ENCODE data around the gene IGF2BP3.

Gene IGF2BP3

DNA sequence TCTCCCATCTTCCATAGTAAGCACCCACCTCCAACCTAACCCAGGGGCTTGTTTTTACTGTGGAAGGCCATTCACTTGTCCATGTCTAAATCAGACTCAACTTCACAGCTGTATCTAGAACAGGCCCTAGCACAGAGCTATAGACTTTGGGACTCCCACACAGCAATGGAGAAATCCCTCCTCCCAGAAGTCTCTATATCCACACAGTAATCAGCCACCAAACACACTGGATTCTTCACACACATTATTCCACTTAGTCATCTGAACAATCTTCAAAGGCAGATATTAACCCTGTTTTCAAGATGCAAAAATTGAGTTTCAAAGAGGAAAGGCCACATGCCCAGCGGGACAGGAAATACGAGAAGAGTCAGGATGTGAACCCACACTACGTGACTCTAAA lies 89.3 kb downstream of the IGF2BP3 start:
- in situ Hi-C loops (cut with HindIII; ENCODE audit: low sequenced_read_pairs): no loop called here

DNA sequence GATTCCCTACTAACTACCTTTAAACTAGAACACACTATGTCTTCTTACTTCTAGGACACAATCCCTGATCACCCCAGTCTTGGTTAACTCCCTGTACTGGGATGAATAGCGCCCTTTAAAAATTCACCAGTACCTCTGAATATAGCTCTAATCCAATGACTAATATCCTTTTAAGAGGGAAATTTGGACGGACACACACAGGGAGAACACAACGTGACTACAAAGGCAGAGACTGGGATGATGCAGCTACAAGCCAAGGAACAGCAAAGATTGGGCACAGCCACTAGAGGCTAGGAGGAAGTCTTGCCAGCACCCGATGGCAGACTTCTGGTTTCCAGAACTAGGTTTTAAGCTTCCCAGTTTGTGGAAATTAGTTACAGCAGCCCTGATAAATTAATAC lies 89.7 kb downstream of the IGF2BP3 start:
- in situ Hi-C loops (cut with HindIII; ENCODE audit: low sequenced_read_pairs): no loop called here

DNA sequence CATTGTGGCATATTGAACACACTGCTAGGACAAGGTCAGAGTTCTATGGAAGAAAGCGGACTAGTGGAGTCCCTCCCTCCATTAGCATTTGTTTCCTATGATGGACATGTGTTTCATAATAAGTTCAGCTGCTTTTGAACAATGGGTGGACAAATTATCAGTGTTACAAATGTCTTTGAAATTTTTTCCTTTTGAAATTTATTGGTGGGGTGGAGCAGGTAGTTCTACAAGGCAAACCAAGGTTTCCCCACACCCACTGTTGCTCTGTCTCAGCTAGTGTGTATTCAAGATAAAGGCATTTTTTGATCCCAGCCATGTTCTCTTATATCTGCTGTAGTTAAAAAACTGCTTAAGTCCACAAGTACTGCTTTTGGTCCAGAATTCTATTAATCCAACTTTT lies 91.3 kb downstream of the IGF2BP3 start:
- in situ Hi-C loops (cut with HindIII; ENCODE audit: low sequenced_read_pairs): no loop called here

DNA sequence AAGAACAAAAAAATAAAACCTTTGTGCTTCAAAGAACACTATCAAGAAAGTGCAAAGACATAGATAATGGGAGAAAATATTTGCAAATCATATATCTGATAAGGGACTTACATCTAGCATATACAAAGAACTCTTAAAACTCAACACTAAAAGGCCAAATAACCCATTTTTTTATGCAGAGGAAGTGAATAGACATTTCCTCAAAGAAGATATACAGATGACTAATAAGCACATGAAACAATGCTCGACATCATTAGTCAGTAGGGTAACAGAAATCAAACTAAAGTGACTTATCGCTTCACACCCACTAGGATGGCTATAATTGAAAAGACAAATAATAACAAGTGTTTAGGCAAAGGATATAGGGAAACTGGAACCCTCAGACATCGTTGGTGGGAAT lies 93.2 kb downstream of the IGF2BP3 start:
- in situ Hi-C loops (cut with HindIII; ENCODE audit: low sequenced_read_pairs): no loop called here

DNA sequence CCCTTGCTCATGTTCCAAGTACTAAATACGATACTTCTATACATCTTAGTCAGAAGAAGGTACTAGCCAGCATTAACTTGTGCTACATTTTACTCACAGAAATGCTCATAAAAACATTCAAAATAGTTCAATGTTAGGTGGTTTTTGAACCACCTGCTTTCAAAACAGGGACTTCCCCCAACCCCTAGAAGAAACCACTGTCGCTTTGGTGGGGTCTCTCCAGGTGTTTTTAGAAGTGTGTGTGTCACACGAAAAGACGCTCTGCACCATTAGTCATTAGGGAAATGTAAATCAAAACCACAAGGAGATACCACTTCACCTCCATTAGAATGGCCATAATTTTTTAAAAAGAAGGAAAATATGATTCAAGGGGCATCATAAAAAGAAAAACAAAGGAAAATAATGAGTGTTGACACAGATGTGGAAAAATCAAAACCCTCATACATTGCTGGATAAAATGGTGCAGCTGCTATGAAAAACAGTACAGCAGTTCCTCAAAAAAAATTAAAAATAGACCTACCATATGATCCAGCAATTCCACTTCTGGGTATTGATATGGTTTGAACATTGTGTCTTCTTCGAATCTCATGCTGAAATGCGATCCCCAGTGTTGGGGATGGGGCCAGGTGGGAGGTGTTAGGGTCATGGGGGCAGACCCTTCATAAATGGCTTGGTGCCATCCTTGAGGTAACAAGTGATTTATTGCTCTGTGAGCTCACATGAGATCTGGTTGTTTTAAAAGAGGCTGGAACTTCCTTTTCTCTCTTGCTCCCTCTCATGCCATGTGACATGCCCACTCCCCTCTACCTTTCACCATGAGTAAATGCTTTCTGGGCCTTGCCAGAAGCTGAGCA lies 96.9 kb downstream of the IGF2BP3 start:
- in situ Hi-C loops (cut with HindIII; ENCODE audit: low sequenced_read_pairs): no loop called here

DNA sequence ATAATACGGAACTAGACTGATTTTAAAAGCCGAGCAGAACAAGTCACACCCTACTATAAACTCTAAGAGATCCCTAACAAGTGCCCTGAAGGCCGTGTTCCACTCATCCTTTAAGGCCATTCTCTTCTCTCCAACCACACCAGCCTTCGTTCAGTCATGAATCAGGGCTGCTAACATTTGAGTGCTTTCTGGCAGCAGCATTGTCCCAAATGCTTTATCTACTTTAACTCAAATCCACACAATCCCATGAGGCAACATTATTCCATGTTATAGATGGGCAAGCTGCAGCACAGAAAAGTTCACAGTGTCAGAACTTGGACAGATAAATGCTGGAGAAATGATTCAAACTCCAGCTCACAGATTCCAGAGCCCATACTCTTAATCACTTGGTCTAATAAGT lies 97.7 kb downstream of the IGF2BP3 start:
- in situ Hi-C loops (cut with HindIII; ENCODE audit: low sequenced_read_pairs): no loop called here

DNA sequence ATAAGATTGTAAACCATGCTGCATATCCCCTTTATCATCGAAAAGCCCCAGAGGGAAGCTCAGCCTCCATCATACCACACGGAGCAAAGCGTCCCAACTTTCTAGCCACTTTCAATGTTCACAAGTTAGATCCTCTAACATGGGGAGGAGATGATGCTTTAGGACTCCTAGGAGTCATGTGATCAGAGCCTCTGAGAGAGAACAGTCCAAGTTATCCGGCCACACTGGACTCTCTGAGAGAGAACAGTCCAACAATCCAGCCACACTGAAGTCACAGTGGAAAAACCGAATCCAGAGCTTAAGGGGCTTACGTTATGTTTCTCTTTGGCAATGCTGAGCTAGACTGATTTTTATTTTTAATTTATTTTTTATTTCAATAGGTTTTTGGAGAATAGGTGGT lies 98.6 kb downstream of the IGF2BP3 start:
- in situ Hi-C loops (cut with HindIII; ENCODE audit: low sequenced_read_pairs): no loop called here

DNA sequence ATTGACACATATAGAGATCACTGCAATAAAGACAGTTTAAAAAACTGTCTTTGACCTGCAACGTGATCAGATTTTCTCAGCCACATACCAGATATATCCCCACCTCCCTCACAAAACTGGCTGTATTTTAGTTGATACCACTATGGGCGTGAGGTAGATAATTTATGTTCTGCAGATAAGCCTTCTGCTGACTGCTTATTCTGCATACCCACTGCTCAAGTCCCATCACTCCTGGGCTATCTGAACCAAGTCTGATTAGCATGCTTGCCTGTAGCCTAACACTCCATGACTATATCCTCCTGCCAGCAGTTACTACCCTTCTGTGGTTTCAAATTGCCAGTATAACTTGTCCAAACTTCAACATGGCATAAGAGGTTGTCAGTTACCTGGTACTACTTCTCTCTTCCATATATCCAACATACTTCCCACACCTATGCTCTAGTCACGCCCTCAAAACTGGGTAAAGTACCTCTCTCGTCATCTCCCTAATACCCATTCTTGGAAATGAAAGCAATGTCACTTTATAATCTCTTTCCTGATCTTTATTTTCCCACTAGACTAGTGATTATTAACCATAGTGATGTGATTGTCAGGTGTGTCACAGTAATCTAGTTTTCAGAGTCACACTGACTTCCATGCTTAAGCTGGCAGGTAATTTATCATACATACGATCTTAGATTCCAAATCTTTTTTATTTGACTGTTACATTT lies 100.4 kb downstream of the IGF2BP3 start:
- in situ Hi-C loops (cut with HindIII; ENCODE audit: low sequenced_read_pairs): no loop called here

DNA sequence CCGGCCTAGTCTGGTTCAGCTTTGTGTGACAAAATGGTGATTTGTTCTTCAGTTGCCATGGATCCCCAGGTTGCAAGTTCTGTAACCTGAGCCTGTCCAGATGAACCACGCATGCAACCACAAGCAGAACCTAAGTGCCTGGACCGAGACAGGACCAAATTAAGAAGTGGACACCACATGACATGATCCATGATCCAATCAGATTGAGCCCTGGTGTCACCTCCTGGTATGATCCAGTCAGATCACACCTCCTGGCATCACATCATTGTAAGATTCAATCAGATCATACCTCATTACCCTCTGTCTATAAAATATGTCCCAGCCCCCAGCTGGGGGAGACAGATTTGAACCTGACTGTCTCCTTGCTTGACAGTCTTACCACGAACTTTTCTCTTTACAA lies 101.2 kb downstream of the IGF2BP3 start:
- in situ Hi-C loops (cut with HindIII; ENCODE audit: low sequenced_read_pairs): no loop called here

DNA sequence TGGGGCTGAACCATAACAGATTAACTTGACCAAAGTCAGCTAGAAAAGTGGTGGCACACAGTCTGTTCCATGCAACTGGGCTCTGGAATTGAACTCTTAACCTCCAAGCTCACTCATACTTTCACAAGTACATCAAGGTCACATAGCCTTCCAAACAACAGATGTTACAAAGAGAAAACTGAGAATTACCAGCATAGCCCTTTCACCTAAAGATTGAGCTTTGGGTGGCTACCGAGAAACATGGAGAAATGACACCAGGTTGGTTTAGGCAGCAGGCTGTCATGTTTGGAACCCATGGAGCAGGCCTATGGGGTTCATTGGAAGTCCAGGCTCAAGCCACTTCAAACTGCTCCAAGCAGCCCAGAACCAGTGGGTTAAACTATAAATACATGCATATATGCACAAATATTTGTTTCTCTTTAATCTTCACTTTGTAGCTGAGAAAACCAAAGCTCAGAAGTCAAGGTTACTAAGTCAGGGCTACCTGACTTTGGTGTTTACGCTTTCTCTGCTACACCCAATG lies 112.1 kb downstream of the IGF2BP3 start:
- in situ Hi-C loops (cut with HindIII; ENCODE audit: low sequenced_read_pairs): loop anchor here (10.0 kb wide), 1 partner anchor 357 kb away; the partner anchor contains the start of gene STK31

DNA sequence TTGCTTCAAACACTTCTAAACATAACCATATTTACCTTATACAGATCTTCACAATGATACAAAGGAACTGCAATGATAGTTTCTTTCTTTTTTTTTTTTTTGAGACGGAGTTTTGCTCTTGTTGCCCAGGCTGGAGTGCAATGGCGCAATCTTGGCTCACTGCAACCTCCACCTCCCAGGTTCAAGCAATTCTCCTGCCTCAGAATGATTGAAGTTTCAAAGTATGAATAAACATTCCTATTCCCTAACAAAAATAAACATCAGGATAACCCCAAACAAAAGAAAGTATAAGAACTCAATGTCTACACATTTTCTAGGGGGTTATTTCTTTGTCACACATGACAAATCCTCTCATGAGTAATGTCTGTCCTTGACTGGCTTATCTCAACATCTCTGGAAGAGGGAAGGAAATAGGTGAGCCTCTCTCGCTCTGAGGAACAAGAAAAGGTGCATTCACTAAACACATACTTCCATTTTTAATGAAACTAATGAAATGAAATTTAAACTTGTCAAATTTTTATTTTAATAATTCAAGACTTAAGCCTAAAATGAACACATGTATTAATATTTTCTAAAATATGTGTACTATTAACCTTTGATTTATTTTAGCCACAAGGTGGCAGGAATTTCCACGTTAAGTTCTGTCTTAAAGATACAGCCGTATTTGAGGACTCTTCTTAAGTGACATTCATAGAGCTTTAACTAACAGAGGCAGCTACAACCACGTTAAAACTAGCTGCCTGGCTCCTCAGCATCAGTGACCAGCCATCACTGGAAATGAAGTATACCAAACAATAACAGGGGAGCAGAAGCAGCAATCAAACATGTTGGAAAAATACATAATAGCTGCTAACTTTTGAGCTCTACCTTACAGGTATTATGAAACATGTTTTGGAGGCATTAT lies 112.8 kb downstream of the IGF2BP3 start:
- in situ Hi-C loops (cut with HindIII; ENCODE audit: low sequenced_read_pairs): loop anchor here (10.0 kb wide), 1 partner anchor 357 kb away; the partner anchor contains the start of gene STK31

DNA sequence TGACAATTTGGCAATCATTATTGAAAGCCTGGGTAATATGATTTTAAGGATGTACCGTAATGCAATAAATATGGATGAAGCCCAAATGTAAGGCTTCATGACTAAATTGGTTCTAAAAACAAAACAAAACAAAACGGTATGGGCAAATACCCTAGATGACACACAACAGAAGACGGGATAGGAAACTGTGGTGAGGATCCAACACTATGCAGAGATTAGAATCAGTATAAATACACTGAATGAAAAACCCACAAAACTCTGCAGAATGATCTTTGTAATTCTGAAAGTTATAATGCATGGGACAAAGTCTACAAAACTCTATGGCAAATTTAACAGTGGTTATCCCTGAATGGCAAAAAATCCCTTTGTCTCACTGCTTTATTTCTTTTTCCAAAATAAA lies 113.6 kb downstream of the IGF2BP3 start:
- in situ Hi-C loops (cut with HindIII; ENCODE audit: low sequenced_read_pairs): loop anchor here (10.0 kb wide), 1 partner anchor 358 kb away; the partner anchor contains the start of gene STK31

DNA sequence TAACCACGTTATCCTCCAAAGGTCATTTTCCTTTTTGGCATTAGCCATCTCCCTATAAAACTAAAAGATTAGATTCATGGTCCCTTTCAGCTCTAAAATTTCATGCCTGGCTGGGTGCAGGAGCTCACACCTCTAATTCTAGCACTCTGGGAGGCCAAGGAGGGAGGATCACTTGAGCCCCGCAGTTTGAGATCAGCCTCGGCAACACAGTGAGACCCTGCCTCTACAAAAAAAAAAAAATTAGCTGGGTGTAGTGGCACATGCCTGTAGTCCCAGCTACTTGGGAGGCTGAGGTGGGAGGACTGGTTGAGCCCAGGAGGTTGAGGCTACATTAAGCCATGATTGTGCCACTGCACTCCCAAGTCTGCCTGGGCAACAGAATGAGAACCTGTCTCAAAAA lies 114.1 kb downstream of the IGF2BP3 start:
- in situ Hi-C loops (cut with HindIII; ENCODE audit: low sequenced_read_pairs): loop anchor here (10.0 kb wide), 1 partner anchor 359 kb away; the partner anchor contains the start of gene STK31

DNA sequence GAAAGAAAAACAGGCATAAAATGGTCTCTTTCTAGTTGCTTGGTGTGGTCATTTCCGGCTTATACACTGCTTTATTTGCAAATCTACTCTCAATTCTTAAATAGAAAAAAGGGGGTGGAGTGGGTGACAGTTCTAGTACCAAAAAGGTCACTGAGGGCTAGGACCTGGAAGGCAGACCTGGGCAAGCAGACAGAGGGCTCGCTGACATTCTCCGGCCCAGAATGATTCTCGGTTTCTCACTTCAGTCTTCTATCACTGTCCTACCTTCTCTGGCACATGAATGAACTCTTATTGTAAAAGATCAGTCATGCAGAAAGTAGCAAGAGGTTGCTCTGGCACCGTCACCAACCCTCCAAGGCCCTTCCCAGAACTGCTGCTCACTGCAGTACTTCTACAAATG lies 117.1 kb downstream of the IGF2BP3 start:
- in situ Hi-C loops (cut with HindIII; ENCODE audit: low sequenced_read_pairs): loop anchor here (10.0 kb wide), 1 partner anchor 362 kb away; the partner anchor contains the start of gene STK31

DNA sequence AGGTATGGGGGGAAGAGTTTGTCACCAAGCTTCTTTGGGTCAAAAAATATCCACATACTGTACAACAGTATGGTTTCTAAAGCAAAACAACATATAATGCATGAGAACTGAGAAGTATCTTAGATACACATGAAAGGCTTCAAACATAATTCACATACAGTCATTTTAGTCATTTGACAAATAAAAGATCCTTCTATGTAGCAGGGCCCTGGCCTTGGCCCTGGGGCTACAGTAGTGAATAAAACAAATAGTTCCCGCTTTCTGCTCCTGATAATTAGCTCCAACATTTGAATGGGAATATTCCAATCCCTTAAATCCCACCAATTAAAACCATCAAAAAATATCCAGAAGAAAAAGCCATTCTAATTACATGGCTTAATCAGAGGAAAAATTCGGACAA lies 119.8 kb downstream of the IGF2BP3 start:
- in situ Hi-C loops (cut with HindIII; ENCODE audit: low sequenced_read_pairs): loop anchor here (10.0 kb wide), 1 partner anchor 364 kb away; the partner anchor contains the start of gene STK31

DNA sequence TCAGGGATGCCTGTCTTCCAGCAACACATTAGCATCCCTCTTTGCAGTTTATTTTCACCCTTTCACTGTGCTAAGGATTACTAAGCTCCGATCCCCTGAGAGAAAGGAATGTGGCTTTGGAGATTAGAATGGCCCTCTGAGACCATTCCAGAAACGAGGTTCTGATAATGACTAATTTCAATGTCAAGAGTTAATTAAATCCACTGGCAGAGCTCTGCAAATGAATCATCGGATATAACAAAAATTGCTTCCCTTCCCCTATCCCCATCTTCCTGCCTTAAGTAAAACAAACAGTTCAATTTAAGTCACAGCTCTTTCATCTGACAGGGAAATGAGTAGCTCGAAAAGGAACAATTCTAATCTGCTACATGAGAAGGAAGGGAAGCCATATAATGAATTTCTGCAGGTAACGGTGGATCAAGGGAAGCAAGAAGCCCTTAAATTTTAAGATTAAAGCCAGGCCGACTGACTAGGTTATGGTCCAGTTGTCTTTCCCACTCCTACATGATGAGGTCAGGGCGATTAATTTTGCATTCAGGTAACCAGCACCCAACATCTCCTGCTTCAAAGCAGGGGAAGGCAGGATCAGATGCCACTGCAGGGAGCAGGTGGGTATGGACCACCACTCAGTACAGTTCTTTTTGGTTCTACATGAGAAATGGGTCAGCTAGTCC lies 120.7 kb downstream of the IGF2BP3 start:
- in situ Hi-C loops (cut with HindIII; ENCODE audit: low sequenced_read_pairs): loop anchor here (10.0 kb wide), 1 partner anchor 365 kb away; the partner anchor contains the start of gene STK31

DNA sequence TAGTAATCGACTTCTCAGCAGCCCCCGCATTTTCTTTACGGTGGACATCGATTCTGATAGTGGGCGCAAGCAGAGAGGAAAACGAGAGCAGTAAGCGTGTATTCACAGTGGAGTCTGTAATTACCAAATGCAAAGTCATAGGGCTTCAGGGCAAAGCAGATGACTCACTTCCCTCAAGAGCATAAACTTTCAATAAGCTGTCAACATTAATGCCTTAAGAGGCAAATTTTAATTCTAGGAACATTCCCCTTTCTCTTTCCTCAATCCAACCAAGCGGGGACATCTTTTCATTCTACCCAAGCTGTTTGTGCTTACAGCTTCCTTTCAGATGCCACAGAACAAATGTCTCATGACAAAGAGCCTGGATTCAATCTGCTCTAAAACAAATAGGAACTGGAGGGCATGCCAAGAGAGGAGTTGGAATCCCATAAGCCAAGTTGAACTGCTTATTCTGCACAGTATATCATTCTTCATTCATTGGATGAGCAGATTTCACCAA lies 122.6 kb downstream of the IGF2BP3 start:
- in situ Hi-C loops (cut with HindIII; ENCODE audit: low sequenced_read_pairs): no loop called here

DNA sequence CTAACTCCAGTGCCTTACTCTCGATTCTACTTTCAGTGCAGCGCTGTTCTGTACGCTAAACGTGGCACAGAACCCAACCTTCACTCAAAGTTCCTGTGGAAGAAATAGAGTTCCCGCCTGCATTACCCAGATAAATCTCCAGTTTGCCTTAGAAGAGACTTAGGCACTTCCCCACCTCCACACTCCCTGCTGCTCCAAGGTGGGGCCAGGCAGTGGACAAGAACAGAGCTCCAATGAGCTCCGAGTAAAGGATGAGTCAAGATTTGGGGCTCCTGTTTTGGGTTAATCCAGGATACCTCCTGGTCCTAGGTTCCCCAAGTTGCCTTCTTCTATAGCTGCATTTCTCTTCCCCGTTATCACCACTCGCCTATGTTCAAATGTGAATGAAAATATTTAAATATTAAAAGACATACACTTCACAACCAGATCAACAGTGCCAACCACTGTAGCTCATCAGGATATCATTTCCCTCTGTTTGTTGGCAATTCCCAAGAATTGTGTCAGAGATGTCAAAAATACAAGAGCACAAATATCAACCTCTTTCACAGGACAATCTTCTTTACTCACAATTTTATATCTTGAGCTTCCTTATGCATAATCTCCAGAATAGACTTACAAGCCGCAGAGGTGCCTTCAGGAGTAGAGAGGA lies 123.1 kb downstream of the IGF2BP3 start:
- in situ Hi-C loops (cut with HindIII; ENCODE audit: low sequenced_read_pairs): no loop called here

DNA sequence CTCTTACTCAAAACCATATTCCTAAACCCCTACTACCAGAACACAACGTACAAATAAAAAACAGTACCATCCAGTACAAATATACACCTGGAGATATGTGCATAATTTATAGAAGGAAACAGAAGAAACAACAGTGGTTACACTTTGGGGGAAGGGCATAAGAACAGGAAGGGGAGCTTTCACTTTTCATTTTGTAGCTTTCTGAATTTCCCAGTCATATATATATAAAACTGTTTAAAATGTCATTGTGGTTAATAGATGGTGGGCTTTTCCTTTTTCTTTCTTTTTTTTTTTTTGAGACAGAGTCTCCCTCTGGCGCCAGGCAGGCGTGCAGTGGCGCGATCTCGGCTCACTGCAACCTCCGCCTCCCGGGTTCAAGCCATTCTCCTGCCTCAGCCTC lies 124.0 kb downstream of the IGF2BP3 start:
- in situ Hi-C loops (cut with HindIII; ENCODE audit: low sequenced_read_pairs): no loop called here

All from DLD1 (cell line).